Suprapubic skin (tissue), 4 donors: Measurements from ENCODE around the gene TGM6. TPM values are rescaled to one million over a fixed set of nuclear protein-coding genes. Genes with fewer than 3 reads are reported as not detected.

Source experiments
- DNase-seq, 2 donors: peaks; one replicate each; pipeline ENCODE4 v3.0.0-alpha.2; 2019; ENCODE audit warnings: low spot score in 2 of 2
- H3K27ac ChIP-seq: fragments of 200-600 bp; sonication (generic); one replicate; pipeline ENCODE4 v1.5.1; 2019
- H3K27me3 ChIP-seq: fragments of 200-600 bp; sonication (generic); one replicate; pipeline ENCODE4 v1.5.1; 2019
- H3K36me3 ChIP-seq: fragments of 200-600 bp; sonication (generic); one replicate; pipeline ENCODE4 v1.5.1; 2019
- H3K4me1 ChIP-seq: fragments of 200-600 bp; sonication (generic); one replicate; pipeline ENCODE4 v1.5.1; 2019
- H3K4me3 ChIP-seq: fragments of 200-600 bp; sonication (generic); one replicate; pipeline ENCODE4 v1.5.1; 2019; ENCODE audit warnings: mild to moderate bottlenecking
- H3K9me3 ChIP-seq: fragments of 200-600 bp; sonication (generic); one replicate; pipeline ENCODE4 v1.5.1; 2019
- CTCF ChIP-seq, 2 donors: fragments of 200-600 bp in 1 of 2; fragments of 450-650 bp in 1 of 2; sonication (generic) in 1 of 2; IDR thresholded peaks; one replicate each; pipeline ENCODE4 v1.5.1; 2016 to 2019; ENCODE audit warnings: antibody characterized with exemption in 2 of 2, mild to moderate bottlenecking in 1 of 2, moderate library complexity in 1 of 2
- EP300 ChIP-seq: sonication (generic); formaldehyde crosslinking; IDR thresholded peaks from one replicate; pipeline ENCODE4 v1.6.1; 2017; ENCODE audit warnings: antibody characterized with exemption
- POLR2A ChIP-seq, 2 donors: fragments of 450-650 bp; IDR thresholded peaks; one replicate each; pipeline ENCODE4 v1.6.1; 2017; ENCODE audit warnings: antibody characterized with exemption in 2 of 2, mild to moderate bottlenecking in 2 of 2, moderate library complexity in 2 of 2
- POLR2AphosphoS5 ChIP-seq, 3 donors: sonication (generic); formaldehyde crosslinking; IDR thresholded peaks; one replicate each; pipeline ENCODE4 v1.6.1; 2017; ENCODE audit warnings: antibody characterized with exemption in 3 of 3
- WGBS: methylation state at CpG from one replicate; pipeline ENCODE4 v1.1.5; 2018; 5-methylcytosine and 5-hydroxymethylcytosine counted together
- total RNA-seq, 4 donors: library from RNA; depleted of rRNA; stranded (reverse); fragments of >200 nt; gene quantifications; one replicate each; pipeline ENCODE4 v1.1.0, GENCODE V29; 2016

The TGM6 gene
- total RNA-seq, 4 donors from 2014 or later = 0.32 to 1.4 (median 0.78) TPM

GRCh38 chr20:2340823-2341222 is 39.9 kb upstream of the TGM6 start:
- WGBS = 97% methylated on average over 6 of the region's 6 CpGs

DNA sequence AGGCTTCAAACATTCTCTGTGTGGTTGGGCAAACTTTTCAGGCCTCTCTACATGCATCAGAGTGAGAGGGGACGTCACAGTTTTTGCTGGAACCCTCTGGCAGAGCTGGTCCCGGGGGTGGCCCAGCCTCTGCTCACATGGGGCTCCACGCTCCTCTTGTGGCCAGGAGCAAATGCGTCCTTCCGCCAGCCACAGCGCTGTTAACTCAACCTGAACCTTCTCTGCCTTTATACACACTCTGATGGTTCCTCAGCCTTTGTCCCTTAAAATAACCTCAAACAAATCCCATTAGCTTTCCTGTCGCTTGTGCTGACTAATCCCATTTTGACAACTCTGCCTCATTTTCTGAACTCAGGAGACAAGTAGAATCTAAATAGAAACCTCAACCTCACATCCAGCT is 39.4 kb upstream of the TGM6 start:
- 73% methylated on average over 7 of the region's 7 CpGs for WGBS
- DNase-seq = no peak
- no peaks in the 10 kb centered on the region for H3K9me3 ChIP-seq

More at GRCh38 chr20:2340823-2341222, 39.9 kb upstream of the TGM6 start:
- no peaks in the 10 kb centered on the region for H3K4me1 ChIP-seq
- DNase-seq = no peak
- no peak overlapping the region for H3K27ac ChIP-seq
- no peaks in the 10 kb centered on the region for H3K36me3 ChIP-seq
- no peaks in the 10 kb centered on the region for H3K27me3 ChIP-seq
- H3K9me3 ChIP-seq = no peaks in the 10 kb centered on the region
- no peak overlapping the region for H3K4me3 ChIP-seq
- TF ChIP-seq POLR2A (IDR thresholded peaks at IDR 0.05) = no peak

DNA sequence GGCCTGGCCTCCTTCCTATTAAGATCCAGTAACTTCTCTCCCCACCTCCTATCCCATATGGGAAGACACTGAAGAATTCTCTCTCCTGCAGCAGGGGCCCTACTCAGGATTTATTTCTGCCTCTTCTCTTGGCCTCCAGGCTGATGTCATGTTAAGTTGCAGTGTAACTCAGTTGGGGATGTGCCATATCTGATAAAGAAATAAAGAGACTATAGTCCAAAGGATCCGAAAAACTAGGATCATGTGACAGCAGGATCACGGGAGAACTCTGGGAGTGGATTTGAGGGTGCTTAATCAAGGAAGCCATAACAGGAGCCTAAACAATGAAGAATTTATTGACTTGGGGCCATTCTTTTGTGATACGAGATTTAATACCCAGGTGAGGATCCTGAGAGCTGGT is 38.5 kb upstream of the TGM6 start:
- Histone ChIP-seq H3K36me3 (no peaks in the 10 kb centered on the region), H3K27me3 (no peaks in the 10 kb centered on the region), H3K27ac (no peak overlapping the region), H3K9me3 (peaks cover under 1% of the 10 kb centered on the region), H3K4me3 (no peak overlapping the region), H3K4me1 (no peaks in the 10 kb centered on the region)
- WGBS = 54% methylated on average over 3 of the region's 3 CpGs
- TF ChIP-seq POLR2A (IDR thresholded peaks at IDR 0.05) (no peak), EP300 (no peak), CTCF (IDR thresholded peaks at IDR 0.05) (no peak), POLR2AphosphoS5 (IDR thresholded peaks at IDR 0.05) (no peak)
- no peak for DNase-seq

More for the DNA sequence above, 39.4 kb upstream of the TGM6 start:
- H3K36me3 ChIP-seq = no peaks in the 10 kb centered on the region
- H3K27ac ChIP-seq = no peak overlapping the region
- no peaks in the 10 kb centered on the region for H3K4me1 ChIP-seq
- TF ChIP-seq POLR2AphosphoS5 (IDR thresholded peaks at IDR 0.05) = no peak
- no peak for TF ChIP-seq EP300
- TF ChIP-seq POLR2A (IDR thresholded peaks at IDR 0.05) = no peak
- TF ChIP-seq CTCF (IDR thresholded peaks at IDR 0.05) = no peak
- no peak overlapping the region for H3K4me3 ChIP-seq
- H3K27me3 ChIP-seq = no peaks in the 10 kb centered on the region

- no peak for DNase-seq
- TF ChIP-seq CTCF (IDR thresholded peaks at IDR 0.05) = no peak
- TF ChIP-seq POLR2A (IDR thresholded peaks at IDR 0.05) = no peak
- TF ChIP-seq POLR2AphosphoS5 (IDR thresholded peaks at IDR 0.05) = no peak
- no peak for TF ChIP-seq EP300
- Histone ChIP-seq H3K4me1 (no peaks in the 10 kb centered on the region), H3K4me3 (no peak overlapping the region), H3K27me3 (peaks cover 8% of the 10 kb centered on the region), H3K36me3 (no peaks in the 10 kb centered on the region), H3K27ac (no peak overlapping the region), H3K9me3 (peaks cover 3% of the 10 kb centered on the region)
- WGBS = 50% methylated on average over 3 of the region's 3 CpGs
Measured at GRCh38 chr20:2346188-2346587, 34.5 kb upstream of the TGM6 start.

GRCh38 chr20:2348336-2348735 is 32.4 kb upstream of the TGM6 start:
- H3K4me3 ChIP-seq = no peak overlapping the region
- H3K27me3 ChIP-seq = peaks cover 8% of the 10 kb centered on the region
- no peaks in the 10 kb centered on the region for H3K4me1 ChIP-seq
- WGBS = 79% methylated on average over 5 of the region's 5 CpGs
- H3K9me3 ChIP-seq = peaks cover 3% of the 10 kb centered on the region
- TF ChIP-seq CTCF (IDR thresholded peaks at IDR 0.05) (no peak), POLR2AphosphoS5 (IDR thresholded peaks at IDR 0.05) (no peak), EP300 (no peak), POLR2A (IDR thresholded peaks at IDR 0.05) (no peak)
- H3K27ac ChIP-seq = no peak overlapping the region
- no peaks in the 10 kb centered on the region for H3K36me3 ChIP-seq
- DNase-seq = no peak

- H3K36me3 ChIP-seq = no peaks in the 10 kb centered on the region
- peaks cover 3% of the 10 kb centered on the region for H3K9me3 ChIP-seq
- DNase-seq = no peak
- no peak overlapping the region for H3K4me3 ChIP-seq
- TF ChIP-seq POLR2AphosphoS5 (IDR thresholded peaks at IDR 0.05) (no peak), POLR2A (IDR thresholded peaks at IDR 0.05) (no peak), CTCF (IDR thresholded peaks at IDR 0.05) (no peak), EP300 (no peak)
- H3K4me1 ChIP-seq = no peaks in the 10 kb centered on the region
- peaks cover 8% of the 10 kb centered on the region for H3K27me3 ChIP-seq
- WGBS = 59% methylated on average over 4 of the region's 4 CpGs
- H3K27ac ChIP-seq = no peak overlapping the region
Measured at GRCh38 chr20:2349801-2350200, 30.9 kb upstream of the TGM6 start.
